Muscle layer of duodenum (tissue), 2 donors: ENCODE results near the gene HMG20B.

Source experiments
- H3K27ac ChIP-seq: one replicate; pipeline ENCODE4 v1.7.0; 2013; ENCODE audit warnings: mild to moderate bottlenecking, low read length
- H3K27me3 ChIP-seq: one replicate; pipeline ENCODE4 v1.7.0; 2013; ENCODE audit warnings: low read depth, mild to moderate bottlenecking, control low read depth, low read length
- H3K36me3 ChIP-seq, 2 donors: one replicate each; pipeline ENCODE4 v1.7.0; 2013; ENCODE audit warnings: low read length in 2 of 2, control low read depth in 1 of 2, mild to moderate bottlenecking in 1 of 2; ENCODE audit not compliant: insufficient read depth in 2 of 2, control insufficient read depth in 1 of 2
- H3K4me1 ChIP-seq, 2 donors: one replicate each; pipeline ENCODE4 v1.7.0; 2013; ENCODE audit warnings: low read length in 2 of 2, mild to moderate bottlenecking in 2 of 2, control low read depth in 1 of 2, moderate library complexity in 1 of 2; ENCODE audit not compliant: insufficient read depth in 2 of 2, control insufficient read depth in 1 of 2
- H3K4me3 ChIP-seq, 2 donors: one replicate each; pipeline ENCODE4 v1.7.0; 2013; ENCODE audit warnings: low read length in 2 of 2, low read depth in 1 of 2, mild to moderate bottlenecking in 1 of 2
- H3K9me3 ChIP-seq, 2 donors: one replicate each; pipeline ENCODE4 v1.7.0; 2013; ENCODE audit warnings: low read length in 2 of 2, control low read depth in 1 of 2, mild to moderate bottlenecking in 1 of 2; ENCODE audit not compliant: control insufficient read depth in 1 of 2
- donor health status: healthy.

The HMG20B gene

GRCh38 chr19:3590991-3591659, 18.4 kb downstream of the HMG20B start:
- H3K4me3 ChIP-seq, result no peak overlapping the region
- H3K27me3 ChIP-seq, result no peaks in the 10 kb centered on the region
- H3K27ac ChIP-seq, result no peak overlapping the region
- no peaks in the 10 kb centered on the region for H3K9me3 ChIP-seq
- peaks cover 0 to 4% of the 10 kb centered on the region in 2 donors for H3K4me1 ChIP-seq
- no peaks in the 10 kb centered on the region for H3K36me3 ChIP-seq

GRCh38 chr19:3591876-3592613, 19.3 kb downstream of the HMG20B start:
- Histone ChIP-seq H3K9me3 (no peaks in the 10 kb centered on the region), H3K27me3 (no peaks in the 10 kb centered on the region), H3K4me3 (no peak overlapping the region), H3K4me1 (no peaks in the 10 kb centered on the region), H3K36me3 (no peaks in the 10 kb centered on the region), H3K27ac (no peak overlapping the region)

- no peak overlapping the region for H3K4me3 ChIP-seq
- no peaks in the 10 kb centered on the region for H3K4me1 ChIP-seq
- no peaks in the 10 kb centered on the region for H3K36me3 ChIP-seq
- H3K27ac ChIP-seq, result no peak overlapping the region
- no peaks in the 10 kb centered on the region for H3K9me3 ChIP-seq
- H3K27me3 ChIP-seq, result no peaks in the 10 kb centered on the region
These were observed 20.4 kb downstream of the HMG20B start for GRCh38 chr19:3593156-3593555.

- Histone ChIP-seq H3K27ac (no peak overlapping the region), H3K36me3 (no peaks in the 10 kb centered on the region), H3K4me1 (no peaks in the 10 kb centered on the region), H3K27me3 (no peaks in the 10 kb centered on the region), H3K4me3 (no peak overlapping the region), H3K9me3 (no peaks in the 10 kb centered on the region)
These were observed 22.8 kb downstream of the HMG20B start for GRCh38 chr19:3595521-3596061.

GRCh38 chr19:3599776-3600187, 27.0 kb downstream of the HMG20B start:
- no peak overlapping the region for H3K27ac ChIP-seq
- H3K4me3 ChIP-seq, result no peak overlapping the region
- no peaks in the 10 kb centered on the region for H3K27me3 ChIP-seq
- H3K36me3 ChIP-seq, result no peaks in the 10 kb centered on the region
- H3K9me3 ChIP-seq, result no peaks in the 10 kb centered on the region
- no peaks in the 10 kb centered on the region for H3K4me1 ChIP-seq

- no peak overlapping the region for H3K27ac ChIP-seq
These were observed 28.3 kb downstream of the HMG20B start for GRCh38 chr19:3601021-3601420.

GRCh38 chr19:3603121-3603811, 30.5 kb downstream of the HMG20B start:
- no peaks in the 10 kb centered on the region for H3K36me3 ChIP-seq
- no peaks in the 10 kb centered on the region for H3K9me3 ChIP-seq
- H3K4me1 ChIP-seq, result peaks cover 0 to 18% of the 10 kb centered on the region in 2 donors
- no peak overlapping the region for H3K27ac ChIP-seq
- H3K27me3 ChIP-seq, result no peaks in the 10 kb centered on the region
- H3K4me3 ChIP-seq, result no peak overlapping the region

More at GRCh38 chr19:3601021-3601420, 28.3 kb downstream of the HMG20B start:
- no peak overlapping the region for H3K4me3 ChIP-seq
- no peaks in the 10 kb centered on the region for H3K9me3 ChIP-seq
- H3K27me3 ChIP-seq, result no peaks in the 10 kb centered on the region
- no peaks in the 10 kb centered on the region for H3K36me3 ChIP-seq
- peaks cover 0 to 1% of the 10 kb centered on the region in 2 donors for H3K4me1 ChIP-seq

- Histone ChIP-seq H3K36me3 (no peaks in the 10 kb centered on the region), H3K4me3 (no peak overlapping the region), H3K4me1 (peaks cover 0 to 25% of the 10 kb centered on the region in 2 donors), H3K27me3 (no peaks in the 10 kb centered on the region), H3K27ac (no peak overlapping the region), H3K9me3 (no peaks in the 10 kb centered on the region)
These were observed 31.7 kb downstream of the HMG20B start for GRCh38 chr19:3604227-3604986.

- no peaks in the 10 kb centered on the region for H3K9me3 ChIP-seq
- peaks cover 0 to 25% of the 10 kb centered on the region in 2 donors for H3K4me1 ChIP-seq
These were observed 32.2 kb downstream of the HMG20B start for GRCh38 chr19:3604987-3605343.

GRCh38 chr19:3605361-3605760, 32.6 kb downstream of the HMG20B start:
- H3K4me3 ChIP-seq, result peak overlapping the region; percentile 11 to 65

More at GRCh38 chr19:3604987-3605343, 32.2 kb downstream of the HMG20B start:
- Histone ChIP-seq H3K36me3 (no peaks in the 10 kb centered on the region), H3K27ac (no peak overlapping the region), H3K27me3 (no peaks in the 10 kb centered on the region), H3K4me3 (peak overlapping the region in 1 of 2 donors; percentile 11)

More at GRCh38 chr19:3605361-3605760, 32.6 kb downstream of the HMG20B start:
- H3K4me1 ChIP-seq, result peaks cover 0 to 25% of the 10 kb centered on the region in 2 donors
- no peaks in the 10 kb centered on the region for H3K9me3 ChIP-seq
- H3K27me3 ChIP-seq, result no peaks in the 10 kb centered on the region
- H3K36me3 ChIP-seq, result no peaks in the 10 kb centered on the region
- no peak overlapping the region for H3K27ac ChIP-seq
